Measurements from ENCODE around the gene EIF5.

Gene EIF5

DNA sequence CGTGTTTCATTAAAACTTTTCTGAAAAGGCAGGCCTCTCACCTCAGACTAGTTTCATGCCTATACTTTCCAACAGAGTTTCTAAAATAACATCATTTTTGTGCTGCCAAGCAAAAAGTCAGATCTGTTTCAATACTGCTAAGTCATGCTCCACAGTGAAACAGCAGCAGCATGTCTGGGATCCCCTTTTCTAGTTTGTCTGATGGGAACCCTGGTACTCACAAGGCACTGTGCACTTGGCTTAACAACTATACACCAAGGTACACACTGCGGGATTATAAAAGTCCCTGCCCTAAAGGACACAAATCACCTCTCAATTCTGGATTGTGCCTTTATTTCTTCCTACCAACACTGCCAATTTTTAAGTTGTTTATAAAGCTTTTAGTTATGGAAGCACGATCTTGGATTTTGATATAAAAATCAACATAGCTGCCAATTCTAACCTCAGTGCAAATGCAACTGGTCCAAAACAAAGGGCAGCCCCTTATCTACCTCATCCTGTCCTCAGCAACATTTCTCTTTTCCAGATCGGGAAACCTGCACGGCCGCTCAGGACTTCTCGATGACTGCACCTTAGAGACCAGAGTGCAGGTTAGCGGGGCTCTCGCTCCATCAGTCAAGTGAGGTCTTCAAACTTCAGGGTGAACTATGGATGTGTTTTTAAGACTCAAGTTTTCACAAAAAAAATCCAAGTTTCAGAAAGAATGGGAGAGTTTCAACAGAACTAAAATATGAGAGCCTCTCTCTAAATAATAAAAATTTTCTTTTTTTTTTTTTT, 1.7 kb upstream of the EIF5 start:
- Histone ChIP-seq H3K4me1 (ENCODE audit: control insufficient read depth, insufficient read depth, low read length) (peaks cover 10% of the 10 kb centered on the region), H3K9ac (ENCODE audit: low read length) (no peak overlapping the region), H3K4me3 (ENCODE audit: low read length) (peak overlapping the region; percentile 89), H3K36me3 (ENCODE audit: control insufficient read depth, insufficient read depth, low read length) (peaks cover 15% of the 10 kb centered on the region), H3K27me3 (ENCODE audit: control insufficient read depth, insufficient read depth, low read length) (no peaks in the 10 kb centered on the region), H3K27ac (ENCODE audit: low read depth, low read length) (peak overlapping the region; percentile 99)

DNA sequence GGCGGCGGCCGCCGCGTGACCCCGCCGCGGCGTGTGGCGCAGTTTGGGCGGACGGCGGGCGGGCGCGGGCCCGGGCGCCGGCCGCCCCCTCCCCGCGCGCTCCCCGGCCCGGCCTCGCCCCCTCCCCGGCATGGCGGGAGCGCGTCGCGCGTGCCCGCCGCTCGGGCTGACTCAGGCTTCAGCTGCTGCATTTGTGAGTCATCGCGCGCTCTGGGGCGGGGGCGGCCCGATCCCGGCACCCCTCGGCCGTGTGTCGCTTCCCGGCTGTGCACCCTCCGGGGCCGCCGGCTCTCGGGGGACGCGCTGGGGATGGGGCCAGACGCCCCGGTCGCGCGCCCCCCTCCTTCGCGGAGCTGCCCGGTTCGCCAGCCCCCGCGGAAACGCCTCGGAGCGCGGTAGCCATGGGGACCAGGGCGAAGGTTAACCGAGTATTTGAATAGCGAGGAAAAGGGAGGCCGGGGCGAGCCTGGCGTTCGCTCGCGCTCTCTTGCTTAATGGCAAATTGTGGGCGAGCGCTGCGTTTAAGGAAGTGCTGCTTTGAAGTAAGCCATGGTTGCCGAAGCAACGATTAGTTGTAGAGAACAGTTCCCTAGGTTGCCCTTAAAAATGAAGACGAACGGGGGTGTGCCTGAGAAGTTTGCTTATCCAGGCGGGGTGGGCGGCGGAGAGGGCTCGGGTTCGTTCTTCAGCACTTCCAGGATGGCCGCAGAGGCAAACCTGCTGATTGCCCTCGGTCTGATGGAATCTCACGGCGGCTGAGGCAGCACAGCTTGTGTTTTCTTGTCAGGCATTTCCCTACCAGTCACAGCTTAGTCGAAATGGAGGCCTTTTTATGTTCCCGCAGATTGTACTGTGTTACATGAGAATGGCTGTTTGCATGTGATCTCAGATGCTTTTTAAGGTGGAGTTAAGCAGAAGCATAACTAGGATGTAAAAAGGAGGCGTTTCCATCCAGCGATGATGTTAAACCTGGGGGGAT, 896 bp downstream of the EIF5 start:
- Histone ChIP-seq H3K4me3 (ENCODE audit: low read length) (peak overlapping the region; percentile 83), H3K9ac (ENCODE audit: low read length) (peak overlapping the region; percentile 61), H3K27me3 (ENCODE audit: control insufficient read depth, insufficient read depth, low read length) (no peaks in the 10 kb centered on the region), H3K27ac (ENCODE audit: low read depth, low read length) (peak overlapping the region; percentile 100), H3K36me3 (ENCODE audit: control insufficient read depth, insufficient read depth, low read length) (peaks cover 40% of the 10 kb centered on the region), H3K4me1 (ENCODE audit: control insufficient read depth, insufficient read depth, low read length) (peaks cover 10% of the 10 kb centered on the region)

DNA sequence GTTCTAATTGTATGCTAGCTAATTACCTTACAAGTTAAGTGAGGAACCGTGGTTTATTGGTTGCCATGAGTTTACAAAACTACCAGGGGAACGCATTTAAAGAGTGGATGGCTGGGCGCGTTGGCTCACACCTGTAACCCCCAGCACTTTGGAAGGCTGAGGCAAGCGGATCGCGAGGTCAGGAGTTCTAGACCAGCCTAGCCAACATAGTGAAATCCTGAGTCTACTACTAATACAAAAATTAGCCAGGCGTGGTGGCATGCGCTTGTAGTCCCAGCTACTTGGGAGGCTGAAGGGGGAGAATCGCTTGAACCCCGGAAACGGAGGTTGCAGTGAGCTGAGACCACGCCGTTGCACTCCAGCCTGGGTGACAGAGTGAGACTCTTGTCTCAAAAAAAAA, 2.2 kb downstream of the EIF5 start:
- Histone ChIP-seq H3K4me1 (ENCODE audit: control insufficient read depth, insufficient read depth, low read length) (peaks cover 10% of the 10 kb centered on the region), H3K36me3 (ENCODE audit: control insufficient read depth, insufficient read depth, low read length) (peaks cover 52% of the 10 kb centered on the region), H3K9ac (ENCODE audit: low read length) (no peak overlapping the region), H3K4me3 (ENCODE audit: low read length) (peak overlapping the region; percentile 83), H3K27me3 (ENCODE audit: control insufficient read depth, insufficient read depth, low read length) (no peaks in the 10 kb centered on the region), H3K27ac (ENCODE audit: low read depth, low read length) (no peak overlapping the region)

DNA sequence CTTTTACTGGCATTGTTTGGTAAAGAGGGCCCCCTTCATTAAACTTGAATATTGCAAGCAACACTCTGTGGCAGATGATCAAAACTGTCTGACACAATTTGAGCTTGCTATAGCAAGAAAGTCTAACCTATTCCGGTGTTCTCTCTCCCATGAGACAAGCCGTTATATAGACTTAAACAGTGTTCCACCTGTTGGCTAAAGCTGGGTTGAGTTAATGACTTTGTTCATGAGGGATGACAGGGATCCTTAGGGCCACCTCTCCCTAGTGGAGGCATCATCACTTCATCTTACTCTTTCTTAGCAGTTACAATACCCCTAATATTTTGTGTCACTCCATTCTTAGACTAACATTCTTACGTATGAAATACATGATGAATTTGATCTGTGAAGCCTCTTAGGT, 3.8 kb downstream of the EIF5 start:
- peaks cover 55% of the 10 kb centered on the region for H3K36me3 ChIP-seq (ENCODE audit: control insufficient read depth, insufficient read depth, low read length)

DNA sequence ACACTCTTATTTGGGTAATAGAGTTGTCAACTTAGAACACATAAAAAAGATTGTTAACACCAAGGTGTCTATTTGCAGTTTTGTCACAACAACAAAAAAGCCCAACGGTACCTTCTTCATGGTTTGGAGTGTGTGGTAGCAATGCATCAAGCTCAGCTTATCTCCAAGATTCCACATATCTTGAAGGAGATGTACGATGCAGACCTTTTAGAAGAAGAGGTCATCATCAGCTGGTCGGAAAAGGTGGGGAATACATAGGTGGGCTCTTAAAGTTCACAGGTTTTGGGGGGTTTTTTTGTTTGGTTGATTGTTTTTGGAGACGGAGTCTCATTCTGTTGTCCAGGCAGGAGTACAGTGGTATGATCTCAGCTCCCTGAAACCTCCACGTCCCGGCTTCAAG, 5.5 kb downstream of the EIF5 start:
- no peaks in the 10 kb centered on the region for H3K27me3 ChIP-seq (ENCODE audit: control insufficient read depth, insufficient read depth, low read length)
- H3K36me3 ChIP-seq (ENCODE audit: control insufficient read depth, insufficient read depth, low read length) = peaks cover 62% of the 10 kb centered on the region
- no peak overlapping the region for H3K27ac ChIP-seq (ENCODE audit: low read depth, low read length)
- H3K4me3 ChIP-seq (ENCODE audit: low read length) = no peak overlapping the region
- no peak overlapping the region for H3K9ac ChIP-seq (ENCODE audit: low read length)
- H3K4me1 ChIP-seq (ENCODE audit: control insufficient read depth, insufficient read depth, low read length) = peaks cover 10% of the 10 kb centered on the region

More for the DNA sequence above, 3.8 kb downstream of the EIF5 start:
- Histone ChIP-seq H3K27ac (ENCODE audit: low read depth, low read length) (no peak overlapping the region), H3K4me3 (ENCODE audit: low read length) (no peak overlapping the region), H3K9ac (ENCODE audit: low read length) (no peak overlapping the region), H3K4me1 (ENCODE audit: control insufficient read depth, insufficient read depth, low read length) (peaks cover 10% of the 10 kb centered on the region), H3K27me3 (ENCODE audit: control insufficient read depth, insufficient read depth, low read length) (no peaks in the 10 kb centered on the region)

DNA sequence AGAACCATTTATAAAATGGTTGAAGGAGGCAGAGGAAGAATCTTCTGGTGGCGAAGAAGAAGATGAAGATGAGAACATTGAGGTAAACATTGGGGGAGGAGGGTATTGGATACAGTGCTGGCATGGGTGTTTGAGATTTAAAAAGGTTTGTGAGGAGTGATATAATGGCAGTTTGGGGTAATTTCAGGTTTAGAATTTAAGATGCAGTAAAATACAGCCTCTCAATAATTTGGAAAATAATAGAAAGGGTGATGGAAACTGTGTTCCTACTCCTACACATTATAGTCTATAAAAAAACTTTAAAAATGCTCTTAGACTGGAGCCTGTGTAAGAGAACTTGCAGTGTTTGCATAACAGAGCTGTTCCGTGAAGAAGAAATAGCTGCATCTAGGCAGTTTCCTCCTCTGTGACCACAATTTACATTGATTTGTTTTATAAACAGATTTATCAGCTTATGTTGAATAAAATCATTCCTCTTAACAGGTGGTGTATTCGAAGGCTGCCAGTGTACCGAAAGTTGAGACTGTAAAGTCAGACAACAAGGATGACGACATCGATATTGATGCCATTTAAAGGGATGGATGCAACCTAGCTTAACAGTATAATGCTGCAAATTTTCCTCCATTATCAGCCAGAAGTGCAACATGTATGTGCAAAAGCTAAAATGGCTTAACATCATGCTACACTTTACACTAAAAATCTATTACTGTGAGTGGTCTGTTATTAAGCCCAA, 6.6 kb downstream of the EIF5 start:
- H3K36me3 ChIP-seq (ENCODE audit: control insufficient read depth, insufficient read depth, low read length) = peaks cover 61% of the 10 kb centered on the region
- no peak overlapping the region for H3K4me3 ChIP-seq (ENCODE audit: low read length)
- no peaks in the 10 kb centered on the region for H3K27me3 ChIP-seq (ENCODE audit: control insufficient read depth, insufficient read depth, low read length)
- no peak overlapping the region for H3K9ac ChIP-seq (ENCODE audit: low read length)
- peaks cover 6% of the 10 kb centered on the region for H3K4me1 ChIP-seq (ENCODE audit: control insufficient read depth, insufficient read depth, low read length)
- no peak overlapping the region for H3K27ac ChIP-seq (ENCODE audit: low read depth, low read length)

DNA sequence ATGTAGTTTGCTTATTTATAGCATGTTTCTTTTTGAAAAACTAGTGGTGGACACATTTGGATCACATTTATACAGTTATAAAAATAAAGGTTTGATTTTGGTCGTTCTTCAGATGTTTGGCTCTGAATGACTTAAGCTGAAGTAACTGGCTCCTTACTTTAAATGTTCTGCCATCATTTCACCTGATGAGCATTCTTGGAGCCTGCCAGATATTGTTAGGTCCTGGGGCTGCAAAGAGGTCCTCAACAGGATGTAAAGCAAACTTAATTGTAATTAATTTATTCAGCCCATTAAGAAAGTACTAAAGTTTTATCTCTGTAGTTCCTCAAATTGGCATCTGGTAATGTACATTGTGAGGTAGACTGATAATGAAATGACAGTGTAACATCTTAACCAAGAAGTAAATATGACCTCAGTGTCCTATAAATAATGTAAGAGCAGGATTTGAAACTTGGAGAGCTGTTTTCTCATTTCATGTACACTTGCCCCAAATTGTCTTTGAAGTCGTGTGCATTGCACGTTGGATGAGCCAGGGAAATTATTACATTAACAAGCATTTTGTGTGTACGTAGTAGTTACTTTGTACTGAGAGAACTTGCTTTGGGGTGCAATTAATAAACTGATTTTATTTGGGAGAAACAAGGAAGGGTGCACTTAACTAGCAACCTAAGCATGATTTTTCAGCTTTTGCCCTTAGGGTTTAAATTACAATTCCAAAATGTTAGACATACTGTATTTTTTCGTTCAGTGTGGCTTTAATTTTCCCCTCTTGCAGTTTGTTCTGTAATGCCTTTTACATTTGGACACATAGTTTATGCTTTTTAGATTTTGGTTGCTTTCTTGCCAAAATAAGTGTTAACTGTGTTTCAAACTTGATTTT, 7.5 kb downstream of the EIF5 start:
- Histone ChIP-seq H3K27me3 (ENCODE audit: control insufficient read depth, insufficient read depth, low read length) (no peaks in the 10 kb centered on the region), H3K36me3 (ENCODE audit: control insufficient read depth, insufficient read depth, low read length) (peaks cover 54% of the 10 kb centered on the region), H3K9ac (ENCODE audit: low read length) (no peak overlapping the region), H3K4me1 (ENCODE audit: control insufficient read depth, insufficient read depth, low read length) (no peaks in the 10 kb centered on the region), H3K4me3 (ENCODE audit: low read length) (no peak overlapping the region), H3K27ac (ENCODE audit: low read depth, low read length) (no peak overlapping the region)

DNA sequence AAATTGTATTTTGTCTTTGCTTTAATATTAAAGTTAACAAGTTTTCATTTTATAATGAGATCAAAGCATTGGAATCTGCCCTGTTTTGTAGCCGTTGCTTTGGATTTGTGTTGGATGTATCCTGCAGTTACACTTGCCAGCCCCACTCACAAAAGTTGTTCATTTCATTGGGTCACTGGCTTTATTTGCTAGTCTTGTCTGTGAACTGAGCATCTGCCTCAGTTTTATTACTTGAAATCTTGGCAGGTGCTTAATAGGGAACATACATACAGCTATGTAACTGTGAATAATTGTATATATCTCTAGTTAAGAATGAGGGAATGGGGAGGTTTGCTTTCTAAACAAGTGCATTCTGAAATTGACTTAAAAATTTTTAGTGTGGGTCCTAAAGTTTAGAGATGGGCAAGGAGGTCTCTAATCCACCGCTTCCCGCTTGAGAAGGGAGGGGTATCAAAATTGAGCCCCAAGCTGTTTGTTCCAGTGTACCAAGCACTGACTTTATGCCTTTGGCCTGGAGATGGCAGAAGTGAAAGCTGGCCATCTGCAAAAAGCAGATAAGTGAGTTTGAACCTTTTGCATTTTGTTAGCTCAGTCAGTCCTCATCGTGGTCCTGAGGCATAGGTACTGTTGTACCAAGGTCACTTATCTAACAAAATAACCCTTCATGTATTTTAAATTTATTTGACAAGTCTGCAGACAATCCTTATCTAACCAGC, 9.3 kb downstream of the EIF5 start:
- peaks cover 41% of the 10 kb centered on the region for H3K36me3 ChIP-seq (ENCODE audit: control insufficient read depth, insufficient read depth, low read length)
- no peak overlapping the region for H3K27ac ChIP-seq (ENCODE audit: low read depth, low read length)
- H3K9ac ChIP-seq (ENCODE audit: low read length) = no peak overlapping the region
- no peak overlapping the region for H3K4me3 ChIP-seq (ENCODE audit: low read length)
- no peaks in the 10 kb centered on the region for H3K4me1 ChIP-seq (ENCODE audit: control insufficient read depth, insufficient read depth, low read length)
- H3K27me3 ChIP-seq (ENCODE audit: control insufficient read depth, insufficient read depth, low read length) = no peaks in the 10 kb centered on the region

DNA sequence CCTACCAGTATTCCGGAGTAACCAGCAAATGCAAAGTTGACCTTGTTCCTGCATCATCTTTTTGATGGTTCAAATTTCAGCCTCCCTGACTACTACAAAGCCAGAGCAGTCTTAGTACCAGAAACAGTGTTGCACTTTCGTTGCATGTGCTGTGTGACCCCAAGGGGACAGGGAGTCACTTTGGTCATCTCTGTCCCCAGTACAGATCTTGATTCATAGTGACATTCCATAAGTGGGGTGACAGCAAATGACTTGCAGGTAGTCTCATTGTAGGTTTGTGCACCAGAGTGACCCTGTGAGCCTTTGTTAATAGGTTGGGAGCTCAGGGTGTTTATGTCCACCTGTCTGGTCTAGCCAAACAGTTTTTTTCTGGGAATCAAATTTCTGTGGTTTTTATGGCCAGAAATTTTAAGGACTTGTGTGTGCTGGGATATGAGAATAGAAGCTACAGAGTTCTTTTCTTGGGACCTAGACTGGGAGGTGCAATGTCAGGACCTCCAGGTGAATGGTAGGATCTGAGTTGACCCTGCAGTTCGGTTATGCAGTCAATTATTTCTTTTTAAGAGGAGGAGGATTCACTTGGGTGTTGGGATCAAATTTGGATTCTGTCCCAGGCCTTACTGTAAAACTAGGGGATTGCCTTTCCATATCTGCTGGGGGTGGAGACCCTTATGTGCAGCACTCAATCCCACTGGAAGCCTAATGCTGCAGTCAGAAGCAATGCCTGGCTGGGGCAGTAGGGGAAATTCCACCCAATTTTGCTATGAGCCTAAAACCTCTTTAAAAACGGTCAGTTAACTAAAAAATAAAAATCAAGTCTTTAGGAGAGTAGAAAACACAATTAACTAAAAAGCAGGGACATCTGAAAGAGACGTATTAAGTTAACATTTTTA, 10.1 kb downstream of the EIF5 start:
- no peaks in the 10 kb centered on the region for H3K27me3 ChIP-seq (ENCODE audit: control insufficient read depth, insufficient read depth, low read length)
- H3K27ac ChIP-seq (ENCODE audit: low read depth, low read length) = no peak overlapping the region
- H3K9ac ChIP-seq (ENCODE audit: low read length) = no peak overlapping the region
- no peak overlapping the region for H3K4me3 ChIP-seq (ENCODE audit: low read length)
- peaks cover 32% of the 10 kb centered on the region for H3K36me3 ChIP-seq (ENCODE audit: control insufficient read depth, insufficient read depth, low read length)
- H3K4me1 ChIP-seq (ENCODE audit: control insufficient read depth, insufficient read depth, low read length) = no peaks in the 10 kb centered on the region

DNA sequence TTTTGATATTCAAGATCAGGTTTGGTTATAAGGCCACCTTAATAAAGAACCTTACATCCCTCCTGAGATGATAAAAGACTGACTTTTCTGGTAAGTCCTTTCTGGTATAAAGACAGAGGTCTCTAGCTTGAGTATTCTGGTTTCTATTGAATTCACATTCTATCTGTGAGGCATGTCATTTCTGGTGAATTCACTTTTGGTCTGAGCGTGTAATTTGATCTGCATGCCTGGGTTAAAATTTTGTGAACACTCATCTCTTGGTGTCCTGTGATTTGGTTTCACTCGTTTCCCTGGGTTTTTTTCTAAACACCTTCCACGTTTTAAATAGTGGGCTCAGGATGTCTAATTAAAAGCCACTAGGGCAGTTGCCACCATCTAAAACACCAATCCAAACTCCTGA, 12.2 kb downstream of the EIF5 start:
- no peaks in the 10 kb centered on the region for H3K27me3 ChIP-seq (ENCODE audit: control insufficient read depth, insufficient read depth, low read length)
- H3K4me1 ChIP-seq (ENCODE audit: control insufficient read depth, insufficient read depth, low read length) = no peaks in the 10 kb centered on the region
- H3K9ac ChIP-seq (ENCODE audit: low read length) = no peak overlapping the region
- H3K27ac ChIP-seq (ENCODE audit: low read depth, low read length) = no peak overlapping the region
- H3K4me3 ChIP-seq (ENCODE audit: low read length) = no peak overlapping the region
- peaks cover 12% of the 10 kb centered on the region for H3K36me3 ChIP-seq (ENCODE audit: control insufficient read depth, insufficient read depth, low read length)
